ENCODE data around the gene ZNF516.

Gene ZNF516

DNA sequence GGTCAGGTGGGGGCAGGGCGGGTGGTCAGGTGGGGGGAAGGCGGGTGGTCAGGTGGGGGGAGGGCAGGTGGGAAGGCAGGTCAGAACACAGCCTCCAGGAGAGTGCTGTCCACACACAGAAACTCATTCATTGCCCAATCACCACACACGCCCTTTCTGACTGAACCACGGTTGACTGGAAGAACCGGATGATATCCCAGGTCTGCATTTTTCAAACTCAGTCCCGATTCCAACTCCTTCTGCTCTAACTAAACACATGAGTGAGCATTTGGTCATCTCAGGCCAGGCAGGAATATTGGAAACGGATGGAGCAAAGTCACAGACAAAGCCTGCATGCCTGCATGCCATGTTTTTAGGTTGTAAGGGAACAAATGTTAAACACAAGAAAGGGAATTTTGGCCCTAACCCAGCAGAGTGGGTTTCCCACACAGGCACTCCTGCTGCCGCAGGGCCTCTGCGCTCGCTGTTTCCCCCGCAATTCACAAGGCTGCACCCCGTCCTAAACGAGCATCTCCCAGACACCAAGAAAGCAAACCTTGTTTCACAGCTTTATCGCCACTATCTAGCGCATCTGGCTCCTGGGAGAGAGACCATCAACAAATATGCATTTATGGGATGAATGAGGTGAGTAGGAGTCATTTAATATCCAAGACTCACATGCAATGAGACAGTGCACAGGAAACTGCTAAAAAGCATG, 100.1 kb downstream of the ZNF516 start:
- DNase-seq: no peak
- in situ Hi-C loops (cut with MboI; ENCODE audit: low pct_unique_long_range_greater_than_20kb, low sequenced_read_pairs): no loop called here

DNA sequence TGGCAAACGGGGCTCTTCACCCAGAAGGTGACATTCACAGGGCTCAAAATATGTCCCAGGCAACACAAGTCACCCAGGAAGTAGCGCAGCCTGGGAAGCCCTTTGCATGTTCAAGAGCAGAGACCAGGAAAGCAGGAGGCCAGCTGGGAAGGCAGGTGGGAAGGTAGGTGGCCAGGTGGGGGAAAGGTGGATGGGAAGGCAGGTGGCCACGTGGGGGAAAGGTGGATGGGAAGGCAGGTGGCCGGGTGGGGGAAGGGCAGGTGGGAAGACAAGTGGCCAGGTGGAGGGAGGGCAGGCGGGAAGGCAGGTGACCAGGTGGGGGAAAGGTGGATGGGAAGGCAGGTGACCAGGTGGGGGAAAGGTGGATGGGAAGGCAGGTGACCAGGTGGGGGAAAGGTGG, 102.7 kb downstream of the ZNF516 start:
- no peak for DNase-seq
- in situ Hi-C loops (cut with MboI; ENCODE audit: low pct_unique_long_range_greater_than_20kb, low sequenced_read_pairs): no loop called here

DNA sequence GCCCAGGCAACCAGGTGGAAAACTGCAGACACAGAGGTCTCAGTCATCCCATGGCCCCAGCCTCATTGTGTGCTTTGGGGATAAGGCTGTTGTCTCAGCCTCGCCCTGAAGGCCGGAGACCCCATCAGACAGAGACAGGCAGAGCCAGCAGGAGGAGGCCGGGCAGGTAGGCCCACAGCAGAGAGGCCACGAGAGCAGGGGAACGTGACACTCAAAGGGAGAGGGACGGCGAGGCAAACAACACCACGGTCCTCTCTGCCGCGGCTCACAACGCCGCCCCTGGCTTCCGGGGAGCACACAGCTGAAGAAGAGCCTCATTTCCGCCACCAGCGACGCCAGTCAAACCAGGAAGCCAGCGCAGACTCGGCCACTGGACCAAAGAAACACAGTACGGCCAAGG, 103.3 kb downstream of the ZNF516 start:
- in situ Hi-C loops (cut with MboI; ENCODE audit: low pct_unique_long_range_greater_than_20kb, low sequenced_read_pairs): no loop called here
- no peak for DNase-seq

DNA sequence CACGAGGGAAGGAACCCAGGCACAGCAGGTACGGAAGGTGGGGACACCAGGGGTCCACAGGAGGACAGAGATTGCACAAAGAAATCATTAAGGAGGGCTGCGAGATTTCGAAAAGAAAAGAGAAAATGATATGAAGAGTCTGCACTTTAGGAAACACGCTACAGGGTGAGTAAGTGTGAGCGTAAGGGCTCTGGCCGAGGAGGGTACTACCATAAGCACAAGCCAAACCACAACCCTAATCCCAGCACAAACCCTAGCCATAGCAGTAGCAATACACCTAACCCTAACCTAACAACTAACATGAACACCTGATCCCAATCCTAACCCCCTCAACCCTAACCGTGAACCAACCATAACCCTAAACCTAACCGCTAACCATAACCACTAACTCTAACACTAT, 104.0 kb downstream of the ZNF516 start:
- no peak for DNase-seq
- in situ Hi-C loops (cut with MboI; ENCODE audit: low pct_unique_long_range_greater_than_20kb, low sequenced_read_pairs): no loop called here

DNA sequence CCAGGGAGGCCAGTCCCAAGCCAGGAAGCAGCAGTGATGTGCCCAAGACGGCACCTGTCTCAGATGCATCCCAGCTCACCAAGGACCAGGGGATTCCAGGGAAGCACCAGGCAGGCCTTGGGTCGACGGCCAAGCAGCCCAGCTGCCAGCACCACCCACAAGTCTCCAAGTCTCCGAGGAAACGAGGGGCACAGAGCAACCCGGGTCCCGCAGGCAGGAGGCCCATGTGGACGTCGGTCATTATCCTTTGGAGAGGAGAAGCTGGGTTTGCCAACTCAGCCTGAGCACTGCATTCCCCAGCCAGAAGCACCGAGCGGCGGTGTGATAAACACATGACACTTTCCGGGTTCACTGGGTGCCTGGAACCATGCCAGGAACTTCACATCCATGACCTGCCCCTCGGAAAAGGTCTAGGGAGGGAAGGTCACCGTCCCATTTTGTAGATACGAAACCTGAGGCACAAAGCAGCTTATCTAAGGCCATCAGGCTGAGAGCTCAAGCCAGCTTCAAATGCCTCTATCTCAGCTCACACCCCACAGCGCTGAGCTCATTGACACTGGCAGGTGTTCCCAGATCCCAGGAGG, 104.5 kb downstream of the ZNF516 start:
- no peak for DNase-seq
- in situ Hi-C loops (cut with MboI; ENCODE audit: low pct_unique_long_range_greater_than_20kb, low sequenced_read_pairs): no loop called here

DNA sequence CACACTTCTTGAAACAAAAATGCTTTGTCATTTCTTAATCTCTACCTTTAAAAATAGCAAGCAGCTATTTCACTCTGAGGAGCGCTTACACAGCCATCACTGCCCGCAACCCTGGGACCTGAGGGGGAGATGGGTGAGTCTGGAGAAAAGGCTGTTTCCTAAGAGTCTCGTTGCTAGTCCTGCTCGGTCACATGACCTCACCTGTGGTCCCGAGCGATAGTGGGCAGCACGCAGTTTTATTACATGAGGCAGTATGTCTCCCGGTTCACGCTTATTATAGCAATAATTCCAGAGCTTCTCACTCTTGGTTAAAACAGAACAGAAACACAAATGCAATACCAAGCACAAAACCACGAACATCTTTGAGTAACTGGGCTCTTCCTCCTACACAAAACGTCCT, 105.3 kb downstream of the ZNF516 start:
- in situ Hi-C loops (cut with MboI; ENCODE audit: low pct_unique_long_range_greater_than_20kb, low sequenced_read_pairs): no loop called here
- DNase-seq: no peak

DNA sequence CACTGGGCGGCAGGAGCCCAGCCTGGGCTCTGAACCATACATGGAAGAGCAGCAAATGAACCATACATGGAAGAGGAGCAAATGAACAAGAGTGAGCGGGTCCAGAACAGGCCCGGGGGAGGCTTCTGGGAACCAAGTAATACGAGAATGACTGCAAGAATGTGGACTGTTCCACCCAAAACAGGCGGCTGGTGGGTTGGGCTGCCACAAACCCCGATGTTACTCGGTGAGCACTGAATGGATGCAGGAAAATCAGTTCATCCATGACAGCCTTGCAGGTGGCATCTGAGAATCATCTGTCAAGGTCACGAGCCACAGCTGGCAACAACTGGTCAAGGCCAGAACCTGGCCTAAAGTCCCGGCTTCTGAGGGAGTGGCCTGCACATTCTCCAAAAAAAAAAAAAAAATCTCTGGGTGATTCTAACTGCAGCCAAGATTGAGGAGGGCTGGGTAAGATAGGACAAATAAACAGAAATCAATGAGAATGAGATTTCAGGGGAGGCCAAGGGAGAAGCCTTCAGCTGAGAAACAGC, 106.1 kb downstream of the ZNF516 start:
- in situ Hi-C loops (cut with MboI; ENCODE audit: low pct_unique_long_range_greater_than_20kb, low sequenced_read_pairs): no loop called here
- DNase-seq: no peak

DNA sequence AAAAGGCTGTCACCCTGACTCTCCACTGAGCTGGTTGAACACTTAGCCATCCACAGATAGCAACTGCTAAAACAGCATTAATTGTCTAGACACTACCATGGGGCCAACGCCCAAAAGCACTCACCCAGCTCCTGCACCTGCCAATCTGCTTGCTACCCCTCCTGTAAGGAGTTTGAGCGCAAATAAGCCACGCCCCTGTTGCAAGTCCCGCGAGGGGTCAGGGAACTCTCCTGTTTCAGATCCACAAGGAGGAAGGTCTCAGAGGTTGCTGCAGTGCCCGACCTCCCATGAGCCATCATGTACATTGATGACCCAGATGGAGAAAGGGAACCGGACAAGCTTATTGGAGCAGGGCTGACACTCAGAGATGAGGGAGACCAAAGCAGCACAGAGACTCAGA, 106.8 kb downstream of the ZNF516 start:
- in situ Hi-C loops (cut with MboI; ENCODE audit: low pct_unique_long_range_greater_than_20kb, low sequenced_read_pairs): no loop called here
- no peak for DNase-seq

DNA sequence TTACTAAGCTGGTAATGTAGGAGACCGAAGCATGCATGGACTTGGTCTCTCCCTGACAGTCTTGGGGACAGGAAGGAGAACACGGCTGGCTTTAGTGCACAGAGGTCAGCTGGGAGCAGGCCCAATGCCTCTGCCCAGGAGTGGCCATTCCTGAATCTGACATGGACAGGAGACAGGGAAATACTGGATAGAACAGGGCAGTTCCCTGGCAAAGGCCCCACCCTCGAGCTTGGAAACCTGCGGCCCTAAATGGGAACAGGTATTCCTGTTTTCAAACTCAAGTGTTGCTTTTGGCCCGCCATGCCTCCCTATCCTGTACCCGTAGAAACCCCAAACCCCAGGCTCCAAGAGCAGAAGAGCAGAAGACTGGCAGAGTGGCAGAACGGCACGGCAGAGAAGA, 107.4 kb downstream of the ZNF516 start:
- in situ Hi-C loops (cut with MboI; ENCODE audit: low pct_unique_long_range_greater_than_20kb, low sequenced_read_pairs): no loop called here
- DNase-seq: no peak

DNA sequence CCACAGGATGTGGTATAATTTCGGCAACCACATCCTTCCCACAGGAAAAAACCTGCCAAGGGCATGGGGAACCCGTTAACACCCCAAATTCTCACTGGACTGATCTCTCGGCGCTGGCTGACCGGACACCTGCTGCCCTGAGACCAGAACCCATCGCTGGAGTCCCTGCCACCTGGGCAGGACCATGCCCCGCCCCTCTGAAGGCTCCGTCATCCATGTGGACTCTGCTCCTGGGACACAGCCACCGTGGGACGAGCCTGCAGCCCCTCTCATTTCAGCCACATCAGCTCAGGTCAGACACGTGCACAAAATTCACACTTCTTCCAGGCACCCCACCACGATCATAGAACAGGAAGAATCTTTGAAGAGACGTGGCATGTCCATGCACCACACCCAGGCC, 108.2 kb downstream of the ZNF516 start:
- DNase-seq: no peak
- in situ Hi-C loops (cut with MboI; ENCODE audit: low pct_unique_long_range_greater_than_20kb, low sequenced_read_pairs): no loop called here

DNA sequence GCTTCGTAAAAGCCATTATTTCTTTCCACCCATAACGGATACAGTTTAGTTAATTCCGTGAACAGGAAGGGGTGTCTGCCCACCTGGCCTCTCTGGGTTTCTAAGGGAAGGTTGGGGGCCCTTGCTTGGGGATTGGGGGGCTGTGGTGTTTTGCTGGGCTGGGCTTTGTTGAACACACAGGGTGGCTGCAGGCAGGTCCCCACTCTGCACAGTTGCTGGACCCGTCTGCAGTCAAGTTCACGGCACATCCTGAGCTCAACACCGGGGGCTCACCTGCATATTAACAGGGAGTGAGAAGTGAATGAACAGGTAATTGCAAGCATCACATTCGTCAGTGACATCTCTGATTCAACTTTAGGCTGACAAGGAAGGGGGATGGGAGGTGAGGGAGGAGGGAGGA, 109.0 kb downstream of the ZNF516 start:
- in situ Hi-C loops (cut with MboI; ENCODE audit: low pct_unique_long_range_greater_than_20kb, low sequenced_read_pairs): no loop called here
- no peak for DNase-seq

DNA sequence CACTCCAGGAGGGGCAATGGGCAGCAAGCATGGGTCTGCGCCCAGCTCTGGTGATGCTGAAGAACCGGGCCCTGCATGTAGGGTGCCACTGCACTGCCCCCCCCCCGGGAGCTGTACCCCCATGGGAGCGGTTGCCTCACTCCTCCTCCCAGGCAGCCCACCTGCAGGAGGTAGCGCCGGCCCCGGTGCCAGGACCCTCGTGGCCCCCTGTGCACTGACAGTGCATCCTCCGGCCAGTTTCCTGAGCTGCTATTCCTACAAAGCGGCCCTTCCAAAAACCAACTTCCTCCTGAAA, 109.4 kb downstream of the ZNF516 start:
- DNase-seq: no peak
- in situ Hi-C loops (cut with MboI; ENCODE audit: low pct_unique_long_range_greater_than_20kb, low sequenced_read_pairs): no loop called here

DNA sequence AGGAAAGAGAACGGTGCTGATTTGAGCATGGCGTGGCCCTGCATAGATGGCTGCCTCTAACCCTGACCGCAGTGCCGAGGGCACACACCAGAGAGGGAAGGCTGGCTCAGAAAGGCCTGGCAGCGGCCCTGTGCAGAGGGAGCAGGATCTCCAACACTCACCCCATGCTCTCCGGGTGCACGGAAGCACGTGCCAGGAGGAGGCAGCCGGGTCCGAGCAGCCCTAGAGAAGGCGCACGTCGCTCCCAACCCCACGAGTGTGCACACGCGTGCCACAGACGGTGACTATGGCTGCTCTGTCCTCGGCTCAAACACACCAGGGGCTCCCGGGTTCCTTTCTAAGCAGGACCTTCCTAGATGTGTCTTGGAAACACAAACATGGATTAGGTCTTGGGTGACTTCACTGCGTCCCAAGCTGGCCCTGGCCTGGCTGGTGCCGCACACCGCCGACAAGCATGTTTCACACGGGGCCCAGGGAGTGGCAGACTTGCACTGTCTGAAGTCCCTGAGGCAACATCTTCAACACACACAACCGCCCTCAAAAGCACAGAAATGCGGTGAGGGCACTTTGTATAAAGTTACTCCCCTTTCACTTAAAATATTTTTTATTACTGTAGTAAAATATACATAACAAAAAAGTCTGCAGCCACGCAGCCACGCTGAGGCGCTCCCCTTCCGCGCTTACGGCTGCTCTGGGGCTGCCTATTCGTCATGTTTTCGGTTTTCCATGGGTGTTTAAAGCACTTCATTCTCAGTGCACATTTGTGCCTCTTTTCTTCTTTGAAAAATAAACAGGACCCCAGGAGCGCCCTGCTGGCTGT, 110.0 kb downstream of the ZNF516 start:
- no peak for DNase-seq
- in situ Hi-C loops (cut with MboI; ENCODE audit: low pct_unique_long_range_greater_than_20kb, low sequenced_read_pairs): no loop called here

DNA sequence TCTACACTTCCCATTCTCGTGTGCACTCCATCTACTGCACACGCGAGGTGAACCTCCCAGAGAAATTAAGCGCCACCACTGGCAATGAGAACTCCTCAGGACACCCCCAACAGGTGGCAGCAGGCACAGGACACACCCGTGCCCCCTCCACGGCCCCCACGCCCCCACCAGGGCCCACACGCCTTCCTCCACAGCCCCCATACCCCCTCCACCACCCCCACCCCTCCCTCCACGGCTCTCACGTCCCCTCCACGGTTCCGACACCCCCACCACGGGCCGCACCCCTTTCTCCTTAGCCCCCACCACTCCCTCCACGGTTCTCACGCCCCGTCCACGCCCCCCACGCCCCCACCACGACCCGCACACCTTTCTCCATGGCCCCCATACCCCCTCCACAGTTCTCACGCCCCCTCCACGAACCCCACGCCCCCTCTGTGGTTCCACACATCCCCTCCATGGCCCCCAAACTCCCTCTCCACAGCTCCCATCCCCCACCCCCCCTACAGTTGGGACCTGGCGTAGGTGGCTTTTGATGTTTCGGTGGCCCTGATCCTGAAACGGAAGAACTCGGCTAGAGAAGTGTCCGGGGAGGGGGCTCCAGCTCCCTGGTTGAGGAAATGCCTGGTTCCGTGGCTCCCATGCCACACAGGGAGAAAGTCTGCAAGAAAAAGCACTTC, 110.8 kb downstream of the ZNF516 start:
- in situ Hi-C loops (cut with MboI; ENCODE audit: low pct_unique_long_range_greater_than_20kb, low sequenced_read_pairs): no loop called here
- DNase-seq: no peak

DNA sequence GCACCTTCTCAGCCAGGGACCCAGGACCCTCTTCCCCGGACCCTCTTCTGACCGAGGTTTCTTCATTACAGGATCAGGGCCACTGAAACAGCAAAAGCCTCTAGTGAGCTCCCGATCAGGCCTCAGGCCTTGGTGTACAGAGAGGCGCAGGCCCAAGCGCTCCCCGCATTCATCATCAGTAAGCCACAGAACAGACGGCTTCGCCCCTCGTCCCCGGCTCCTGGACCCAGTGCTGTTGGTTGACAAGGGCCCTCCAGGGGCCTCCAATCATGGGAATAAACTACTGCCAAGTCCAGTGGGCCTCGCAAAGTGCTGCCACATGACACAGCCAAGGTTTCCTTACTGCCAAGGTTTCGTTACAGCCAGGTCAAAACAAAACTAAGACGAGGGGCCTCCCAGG, 111.4 kb downstream of the ZNF516 start:
- in situ Hi-C loops (cut with MboI; ENCODE audit: low pct_unique_long_range_greater_than_20kb, low sequenced_read_pairs): no loop called here

DNA sequence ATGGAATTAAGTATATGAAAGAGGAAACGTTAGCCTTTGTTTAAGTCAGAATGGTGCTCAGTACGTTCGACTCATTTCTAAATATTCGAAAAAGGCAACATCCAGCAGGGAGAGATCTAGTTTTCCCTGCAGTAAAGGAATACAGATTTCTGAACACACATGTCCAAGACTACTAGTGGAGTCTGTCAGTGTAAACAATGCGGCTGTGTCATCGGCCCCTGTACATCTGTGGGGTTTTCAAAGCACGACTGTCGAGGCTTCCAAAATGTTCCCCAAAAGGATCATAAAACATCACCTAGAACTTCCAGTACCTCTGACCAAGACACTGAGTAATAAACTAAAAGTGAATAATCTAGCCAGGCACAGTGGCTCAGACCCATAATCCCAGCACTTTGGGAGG, 112.8 kb downstream of the ZNF516 start:
- no peak for DNase-seq
- in situ Hi-C loops (cut with MboI; ENCODE audit: low pct_unique_long_range_greater_than_20kb, low sequenced_read_pairs): no loop called here

More for the DNA sequence above, 111.4 kb downstream of the ZNF516 start:
- no peak for DNase-seq

DNA sequence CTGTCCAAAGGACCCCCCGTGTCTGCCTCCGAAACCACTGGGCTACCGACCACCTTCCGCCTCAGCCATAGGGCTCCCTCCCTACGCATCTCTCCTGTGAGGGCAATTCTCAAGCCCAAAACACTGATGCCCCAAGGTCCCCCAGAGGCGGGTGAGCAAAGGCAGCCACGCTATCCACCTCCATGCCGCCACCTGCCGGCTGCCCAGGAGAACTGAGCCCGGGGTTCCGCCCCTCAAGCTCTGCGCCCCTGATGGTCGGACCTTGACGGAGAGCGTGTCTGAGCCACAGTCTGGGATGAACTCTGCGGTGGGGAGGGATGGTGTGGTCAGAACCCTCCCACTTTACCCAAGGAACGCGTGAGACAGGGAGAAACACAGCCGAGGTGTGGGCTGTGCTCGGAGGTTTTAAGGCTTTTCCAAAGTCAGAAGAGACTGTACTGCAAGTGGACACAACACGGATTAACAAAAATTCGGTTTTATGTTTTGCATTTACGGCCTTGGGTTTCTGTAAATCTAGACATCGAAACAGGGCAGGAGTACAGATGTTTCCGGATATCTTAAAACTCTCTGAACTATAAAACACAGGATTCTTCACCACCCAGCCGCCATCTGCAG, 114.1 kb downstream of the ZNF516 start:
- no peak for DNase-seq
- in situ Hi-C loops (cut with MboI; ENCODE audit: low pct_unique_long_range_greater_than_20kb, low sequenced_read_pairs): no loop called here

DNA sequence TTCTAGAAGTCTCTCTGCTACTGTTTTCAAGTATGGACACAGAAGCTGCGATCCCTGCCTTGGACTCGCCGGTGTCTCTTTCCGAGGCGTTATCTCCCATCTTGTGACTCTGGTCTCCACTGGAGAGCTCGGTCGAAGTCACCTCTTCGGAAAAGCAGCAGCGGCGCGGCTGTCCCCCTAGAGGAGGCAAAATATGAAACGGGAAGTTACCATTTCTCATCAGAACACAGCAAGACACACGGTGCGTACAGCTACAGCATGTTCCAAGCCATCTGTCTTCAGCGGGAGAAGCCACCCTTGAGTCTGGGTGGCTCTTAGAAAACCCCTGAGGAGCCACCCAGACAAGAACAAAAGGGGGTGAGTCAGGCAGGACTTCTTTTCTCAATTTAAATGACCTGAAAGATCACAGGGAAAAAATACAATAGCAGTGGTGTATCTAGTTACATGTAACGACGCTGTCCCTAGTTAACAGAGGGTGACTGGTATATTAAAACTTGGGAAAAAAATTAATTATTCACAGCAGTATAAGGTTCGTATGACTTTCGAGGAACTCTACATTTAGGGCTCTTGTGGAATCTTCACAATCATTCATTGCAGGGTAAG, 114.8 kb downstream of the ZNF516 start:
- DNase-seq: no peak
- in situ Hi-C loops (cut with MboI; ENCODE audit: low pct_unique_long_range_greater_than_20kb, low sequenced_read_pairs): no loop called here
